Hematopoietic multipotent progenitor cell treated with erythropoietin and hydrocortisone succinate and interleukin-3 and kit ligand, for 6 days (in vitro differentiated cells): Measurements from ENCODE around the gene GPR61.
A peak's percentile ranks its signal among the peaks of the same experiment; 100 is the strongest.

Experiments
- DNase-seq: peaks from one replicate; pipeline ENCODE4 v3.0.0-alpha.2; 2015

The GPR61 gene

GRCh38 chr1:109539676-109540075 lies at the start of gene GPR61:
Gene GPR61 (plus strand): TSS chr1:109539872. CDS start chr1:109543023, 3,151 bp downstream.
- no peak for DNase-seq

- DNase-seq = peak; percentile 87
Observed at GRCh38 chr1:109490029-109490933, 49.4 kb upstream of the GPR61 start.

GRCh38 chr1:109490934-109491302 lies 48.8 kb upstream of the GPR61 start:
- no peak for DNase-seq

GRCh38 chr1:109491372-109491771 lies 48.3 kb upstream of the GPR61 start:
- no peak for DNase-seq

- no peak for DNase-seq
Observed at GRCh38 chr1:109492779-109493178, 46.9 kb upstream of the GPR61 start.

GRCh38 chr1:109493227-109493626 lies 46.4 kb upstream of the GPR61 start:
- DNase-seq = no peak

GRCh38 chr1:109493805-109494539 lies 45.7 kb upstream of the GPR61 start, which contains the start of gene CYB561D1:
Gene CYB561D1 (plus strand): TSS chr1:109494094. CDS start chr1:109494140, 46 bp downstream.
- peak; percentile 88 for DNase-seq

GRCh38 chr1:109495738-109496137 lies 43.9 kb upstream of the GPR61 start:
- DNase-seq = no peak

GRCh38 chr1:109497449-109498160 lies 42.1 kb upstream of the GPR61 start:
- no peak for DNase-seq

GRCh38 chr1:109498161-109498801 lies 41.4 kb upstream of the GPR61 start:
- peak; percentile 34 for DNase-seq

- no peak for DNase-seq
Observed at GRCh38 chr1:109499081-109499480, 40.6 kb upstream of the GPR61 start.

GRCh38 chr1:109499661-109500536 lies 39.8 kb upstream of the GPR61 start:
- DNase-seq = peak; percentile 79

- DNase-seq = no peak
Observed at GRCh38 chr1:109500941-109501381, 38.7 kb upstream of the GPR61 start.

GRCh38 chr1:109501644-109502363 lies 37.9 kb upstream of the GPR61 start:
- peak; percentile 55 for DNase-seq

- peak; percentile 51 for DNase-seq
Observed at GRCh38 chr1:109502364-109502851, 37.3 kb upstream of the GPR61 start.

- no peak for DNase-seq
Observed at GRCh38 chr1:109503935-109504334, 35.7 kb upstream of the GPR61 start.

- no peak for DNase-seq
Observed at GRCh38 chr1:109504974-109505373, 34.7 kb upstream of the GPR61 start.

- DNase-seq = no peak
Observed at GRCh38 chr1:109508001-109508872, 31.4 kb upstream of the GPR61 start.

- DNase-seq = no peak
Observed at GRCh38 chr1:109508873-109509175, 30.8 kb upstream of the GPR61 start.
